GM18526 (cell line): Measurements from ENCODE around the gene TLCD2.

Experiments used
- POLR2A ChIP-seq: IDR thresholded peaks from 3 replicates; pipeline ENCODE4 v1.6.1; 2011; ENCODE audit not compliant: insufficient read length; ENCODE audit errors: extremely low read depth

The TLCD2 gene

DNA sequence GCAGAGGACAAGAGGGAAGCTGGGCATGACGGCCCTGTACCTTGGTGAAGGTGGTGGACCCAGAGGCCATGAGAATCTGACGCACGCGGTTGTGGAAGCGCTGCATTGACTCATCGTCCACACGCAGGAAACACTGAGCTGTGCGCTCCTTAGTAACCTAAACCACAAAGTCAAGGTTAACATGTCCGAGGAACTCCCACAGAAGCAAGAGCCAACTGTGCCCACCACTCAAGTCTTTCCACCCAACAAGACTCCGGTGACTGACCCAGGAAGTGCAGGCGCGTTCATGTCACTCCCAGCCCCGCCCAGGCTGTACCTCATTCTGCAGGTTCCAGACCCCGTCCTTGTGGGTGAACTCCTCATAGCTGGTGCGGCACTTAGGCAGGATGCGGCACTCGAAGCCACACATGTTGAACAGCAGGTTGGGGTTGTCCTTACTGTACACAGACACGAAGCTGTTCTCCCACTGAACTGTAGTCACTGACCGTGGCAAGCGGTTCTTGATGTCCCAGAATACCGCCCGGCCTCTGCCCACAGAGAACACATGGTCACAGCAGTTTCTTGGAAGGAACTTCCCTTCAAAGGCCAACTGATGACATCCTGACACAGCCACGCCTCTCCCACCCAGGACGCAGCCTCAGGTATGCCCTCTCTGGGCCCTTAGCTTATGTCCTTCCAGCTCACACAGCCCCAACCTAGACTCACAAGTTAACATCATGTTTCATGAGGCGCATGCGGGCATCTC lies 37.0 kb downstream of the TLCD2 start:
- TF ChIP-seq POLR2A, result no peak

DNA sequence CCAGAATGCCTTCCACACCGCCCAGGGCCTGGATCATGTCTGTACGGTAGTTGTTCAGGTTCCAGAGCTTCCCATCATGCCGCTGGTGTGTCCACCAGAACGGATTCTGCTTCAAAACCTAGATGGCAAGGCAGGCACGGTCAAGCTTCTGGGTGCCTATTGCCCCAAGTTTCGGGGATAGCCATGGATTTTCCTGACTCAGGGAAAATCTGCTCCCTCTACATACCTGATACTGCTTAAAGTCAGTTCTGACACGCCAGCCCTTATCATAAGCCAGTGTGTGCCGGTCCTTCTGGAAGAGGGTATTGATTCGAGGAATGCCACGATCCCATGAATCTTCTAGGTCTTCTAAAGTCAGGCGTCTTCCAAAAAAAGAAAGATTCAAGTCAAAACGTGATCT lies 49.1 kb downstream of the TLCD2 start:
- TF ChIP-seq POLR2A, result no peak

DNA sequence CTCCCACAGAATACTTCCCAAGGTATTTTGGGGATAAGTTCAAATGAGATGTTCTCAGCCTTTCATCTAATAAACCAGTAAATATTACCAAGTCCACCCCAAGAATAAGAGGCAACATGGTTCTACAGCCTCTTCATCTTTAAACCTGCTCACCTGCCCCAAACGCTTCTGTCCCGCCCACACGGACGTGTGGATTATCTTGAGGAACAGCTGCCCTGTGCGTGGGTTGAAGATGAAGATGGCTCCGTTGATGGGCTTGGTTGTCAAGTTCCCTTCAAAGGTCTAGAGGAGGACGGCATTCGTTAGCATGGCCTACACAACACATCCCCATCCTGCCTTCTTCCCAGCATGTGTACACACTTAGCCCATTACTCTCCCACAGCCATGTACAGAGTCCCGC lies 52.1 kb downstream of the TLCD2 start:
- no peak for TF ChIP-seq POLR2A

GRCh38 chr17:1653735-1654134 lies 56.4 kb downstream of the TLCD2 start:
- TF ChIP-seq POLR2A, result no peak
